HepG2 (cell line): ENCODE results near the gene CCDC106. TPM values are rescaled to one million over a fixed set of nuclear protein-coding genes. Genes with fewer than 3 reads are reported as not detected.

ENCODE experiments used
- ASH2L ChIP-seq: fragments of 300-600, 200-600 bp; sonication (generic); IDR thresholded peaks from 2 replicates; pipeline ENCODE4 v1.7.0; 2017; ENCODE audit warnings: low read depth, mild to moderate bottlenecking, moderate library complexity, mixed read lengths, low read length; ENCODE audit not compliant: insufficient read length
- CERS6 ChIP-seq: sonication (generic); formaldehyde crosslinking; IDR thresholded peaks from 2 replicates; pipeline ENCODE4 v1.5.0; 2020; ENCODE audit warnings: missing genetic modification reagents
- FOXJ3 ChIP-seq: sonication (generic); formaldehyde crosslinking; IDR thresholded peaks from 2 replicates; pipeline ENCODE4 v1.4.0; 2020; ENCODE audit warnings: missing genetic modification reagents, mild to moderate bottlenecking, borderline replicate concordance
- HNRNPLL ChIP-seq: fragments of 200-400 bp; formaldehyde crosslinking; IDR thresholded peaks from 2 replicates; pipeline ENCODE4 v1.6.1; 2017; ENCODE audit warnings: mild to moderate bottlenecking, low read depth, low read length; ENCODE audit not compliant: poor library complexity, severe bottlenecking
- KDM2A ChIP-seq: sonication (generic); formaldehyde crosslinking; IDR thresholded peaks from 2 replicates; pipeline ENCODE4 v1.4.0; 2020; ENCODE audit warnings: low read depth, missing genetic modification reagents, borderline replicate concordance
- NFYB ChIP-seq: sonication (generic); formaldehyde crosslinking; IDR thresholded peaks from 2 replicates; pipeline ENCODE4 v1.4.0; 2020; ENCODE audit warnings: missing genetic modification reagents
- PCBP1 ChIP-seq: fragments of 200-400 bp; formaldehyde crosslinking; IDR thresholded peaks from 2 replicates; pipeline ENCODE4 v1.6.1; 2017; ENCODE audit warnings: mild to moderate bottlenecking, low read depth, low read length, borderline replicate concordance
- POLR2AphosphoS5 ChIP-seq: IDR thresholded peaks from 2 replicates; pipeline ENCODE4 v1.6.1; 2012; ENCODE audit warnings: low read depth, low read length
- ZNF124 ChIP-seq: sonication (generic); formaldehyde crosslinking; IDR thresholded peaks from 2 replicates; pipeline ENCODE4 v1.4.0; 2020; ENCODE audit warnings: missing genetic modification reagents
- ZNF18 ChIP-seq: sonication (generic); formaldehyde crosslinking; IDR thresholded peaks from 2 replicates; pipeline ENCODE4 v1.8.0; 2022; ENCODE audit warnings: mild to moderate bottlenecking, missing genetic modification reagents; ENCODE audit not compliant: insufficient replicate concordance
- ZNF781 ChIP-seq: sonication (generic); formaldehyde crosslinking; IDR thresholded peaks from 2 replicates; pipeline ENCODE4 v1.5.1; 2020; ENCODE audit warnings: borderline replicate concordance, mild to moderate bottlenecking, missing genetic modification reagents; ENCODE audit errors: not compliant biosample characterization
- polyA plus RNA-seq, 8 experiments: library from polyadenylated mRNA; depleted of rRNA in 3 of 8; stranded (reverse) in 7 of 8; unstranded in 1 of 8; fragments of >200 nt; fragmentation: Illumina TruSeq in 4 of 8; extraction: Trizol in 4 of 8; gene quantifications; 2 replicates each; pipeline versions ENCODE4 v1.2.1 to v1.2.3, GENCODE V29; 2011 to 2016; ENCODE audit warnings: low read depth in 4 of 8, missing spikeins in 1 of 8, mixed read lengths in 1 of 8; ENCODE audit not compliant: insufficient read depth in 1 of 8
- total RNA-seq, 5 experiments: library from RNA; depleted of rRNA; stranded (reverse); fragments of >200 nt; fragmentation: Illumina TruSeq; extraction: Trizol; gene quantifications; 2 replicates each; pipeline ENCODE4 v1.2.3, GENCODE V29; 2016; ENCODE audit warnings: low read depth in 1 of 5

CCDC106 gene
- total and polyA plus RNA-seq, 2 of the 13 experiments (the other 11 are each of a cell fraction or from before 2014, with no cell fraction given): 4.7 to 8.8 TPM

GRCh38 chr19:55643003-55643886 is 4.8 kb upstream of the CCDC106 start, which contains the start of gene ZNF581 (continued):
- TF ChIP-seq ZNF781 (CRISPR knock-in tag) (peak; percentile 85), ZNF18 (CRISPR knock-in tag) (no peak), ZNF124 (CRISPR knock-in tag) (0 out of 2 replicates have a peak, but pooled peaks have one; percentile 60), NFYB (CRISPR knock-in tag) (no peak), POLR2AphosphoS5 (peak; percentile 54; the same call in 1 of the 2 replicates), PCBP1 (peak; percentile 26; the same call in 1 of the 2 replicates), KDM2A (CRISPR knock-in tag) (peak; percentile 96), CERS6 (CRISPR knock-in tag) (no peak), FOXJ3 (CRISPR knock-in tag) (0 out of 2 replicates have a peak, but pooled peaks have one; percentile 13), HNRNPLL (peak; percentile 29), ASH2L (peak; percentile 89)
